ENCODE data around the gene HCRT.

The HCRT gene

GRCh38 chr17:42163113-42163512 lies 22.1 kb downstream of the HCRT start:
- Histone ChIP-seq H2BK15ac (ENCODE audit: low read length) (no peak overlapping the region), H3K27ac (replicated peaks; ENCODE audit: low read length) (no peak overlapping the region), H3K9me3 (replicated peaks in 1 of 2; ENCODE audit: control insufficient read depth in 2 of 2, insufficient read depth in 1 of 2, low read depth in 1 of 2, low read length in 2 of 2) (peaks cover 0 to 1% of the 10 kb centered on the region in 2 donors), H3K4me3 (ENCODE audit: low read length in 2 of 2) (no peak overlapping the region), H3K14ac (ENCODE audit: low read length) (no peak overlapping the region), H3K36me3 (replicated peaks in 1 of 2; ENCODE audit: control insufficient read depth in 2 of 2, insufficient read depth in 2 of 2, low read length in 2 of 2) (no peaks in the 10 kb centered on the region), H2BK120ac (ENCODE audit: low read depth, low read length) (no peak overlapping the region), H3K18ac (ENCODE audit: low read length) (no peak overlapping the region), H3K27me3 (ENCODE audit: control insufficient read depth in 3 of 3, insufficient read depth in 3 of 3, low read depth in 1 of 3, low read length in 3 of 3) (peaks cover 0 to 9% (median 0%) of the 10 kb centered on the region in 3 experiments), H3K4me2 (ENCODE audit: insufficient read depth, low read length, poor library complexity, severe bottlenecking) (no peak overlapping the region), H2BK5ac (ENCODE audit: low read length) (no peak overlapping the region), H2AFZ (ENCODE audit: low read length) (peak overlapping the region; percentile 54), H2BK12ac (ENCODE audit: low read length) (no peak overlapping the region), H3K79me1 (ENCODE audit: low read depth, low read length) (peaks cover 5% of the 10 kb centered on the region), H4K91ac (ENCODE audit: low read depth, low read length, poor library complexity) (no peak overlapping the region), H3K23ac (ENCODE audit: low read depth, low read length, poor library complexity) (peak overlapping the region; percentile 6), H3K4ac (ENCODE audit: low read length) (no peak overlapping the region), H4K8ac (ENCODE audit: low read depth, low read length) (no peak overlapping the region), H3K9ac (ENCODE audit: low read depth, low read length, poor library complexity) (peak overlapping the region; percentile 30), H2AK5ac (ENCODE audit: low read depth, low read length) (peak overlapping the region; percentile 1), H3K4me1 (ENCODE audit: control insufficient read depth in 2 of 2, insufficient read depth in 1 of 2, low read depth in 1 of 2, low read length in 2 of 2) (peaks cover 3 to 13% of the 10 kb centered on the region in 2 donors)
- WGBS, 2 donors (ENCODE audit: extremely low coverage in 2 of 2, insufficient read length in 2 of 2, insufficient replicate concordance in 1 of 2): no CpG with 5 or more reads among the region's 8 CpGs
- no peak for DNase-seq (ENCODE audit: low spot score)

- H2BK120ac ChIP-seq (ENCODE audit: low read depth, low read length): no peak overlapping the region
- no peak overlapping the region for H3K18ac ChIP-seq (ENCODE audit: low read length)
- H2BK12ac ChIP-seq (ENCODE audit: low read length): no peak overlapping the region
- H3K9ac ChIP-seq (ENCODE audit: low read depth, low read length, poor library complexity): no peak overlapping the region
- H4K8ac ChIP-seq (ENCODE audit: low read depth, low read length): no peak overlapping the region
- H3K27ac ChIP-seq (replicated peaks; ENCODE audit: low read length): no peak overlapping the region
- H3K4me1 ChIP-seq (ENCODE audit: control insufficient read depth in 2 of 2, insufficient read depth in 1 of 2, low read depth in 1 of 2, low read length in 2 of 2): peaks cover 2 to 13% of the 10 kb centered on the region in 2 donors
- no peak overlapping the region for H4K91ac ChIP-seq (ENCODE audit: low read depth, low read length, poor library complexity)
- no peak overlapping the region for H2BK5ac ChIP-seq (ENCODE audit: low read length)
- H3K9me3 ChIP-seq (replicated peaks in 1 of 2; ENCODE audit: control insufficient read depth in 2 of 2, insufficient read depth in 1 of 2, low read depth in 1 of 2, low read length in 2 of 2): no peaks in the 10 kb centered on the region
- H3K4me3 ChIP-seq (ENCODE audit: low read length in 2 of 2): no peak overlapping the region
- no peak overlapping the region for H3K4me2 ChIP-seq (ENCODE audit: insufficient read depth, low read length, poor library complexity, severe bottlenecking)
- no peak overlapping the region for H3K14ac ChIP-seq (ENCODE audit: low read length)
- H3K27me3 ChIP-seq (ENCODE audit: control insufficient read depth in 3 of 3, insufficient read depth in 3 of 3, low read depth in 1 of 3, low read length in 3 of 3): peaks cover 0 to 5% (median 0%) of the 10 kb centered on the region in 3 experiments
- peaks cover 4% of the 10 kb centered on the region for H3K79me1 ChIP-seq (ENCODE audit: low read depth, low read length)
- DNase-seq (ENCODE audit: low spot score): no peak
- H3K36me3 ChIP-seq (replicated peaks in 1 of 2; ENCODE audit: control insufficient read depth in 2 of 2, insufficient read depth in 2 of 2, low read length in 2 of 2): no peaks in the 10 kb centered on the region
- H2AFZ ChIP-seq (ENCODE audit: low read length): peak overlapping the region; percentile 60
- H2AK5ac ChIP-seq (ENCODE audit: low read depth, low read length): no peak overlapping the region
- H2BK15ac ChIP-seq (ENCODE audit: low read length): no peak overlapping the region
- WGBS, 2 donors (ENCODE audit: extremely low coverage in 2 of 2, insufficient read length in 2 of 2, insufficient replicate concordance in 1 of 2): no CpG with 5 or more reads among the region's 7 CpGs
- no peak overlapping the region for H3K4ac ChIP-seq (ENCODE audit: low read length)
- no peak overlapping the region for H3K23ac ChIP-seq (ENCODE audit: low read depth, low read length, poor library complexity)
Measured at GRCh38 chr17:42160531-42160910, 24.7 kb downstream of the HCRT start.

GRCh38 chr17:42159796-42160530 lies 25.3 kb downstream of the HCRT start:
- Histone ChIP-seq H3K79me1 (ENCODE audit: low read depth, low read length) (peaks cover 2% of the 10 kb centered on the region), H3K4me2 (ENCODE audit: insufficient read depth, low read length, poor library complexity, severe bottlenecking) (no peak overlapping the region), H3K27ac (replicated peaks; ENCODE audit: low read length) (no peak overlapping the region), H2BK120ac (ENCODE audit: low read depth, low read length) (no peak overlapping the region), H3K18ac (ENCODE audit: low read length) (peak overlapping the region; percentile 64), H3K4ac (ENCODE audit: low read length) (no peak overlapping the region), H3K27me3 (ENCODE audit: control insufficient read depth in 3 of 3, insufficient read depth in 3 of 3, low read depth in 1 of 3, low read length in 3 of 3) (peaks cover 0 to 5% (median 0%) of the 10 kb centered on the region in 3 experiments), H3K23ac (ENCODE audit: low read depth, low read length, poor library complexity) (peak overlapping the region; percentile 43), H2BK5ac (ENCODE audit: low read length) (no peak overlapping the region), H2AK5ac (ENCODE audit: low read depth, low read length) (peak overlapping the region; percentile 3), H3K9ac (ENCODE audit: low read depth, low read length, poor library complexity) (no peak overlapping the region), H3K14ac (ENCODE audit: low read length) (no peak overlapping the region), H2AFZ (ENCODE audit: low read length) (peak overlapping the region; percentile 60), H3K4me3 (ENCODE audit: low read length in 2 of 2) (no peak overlapping the region), H2BK12ac (ENCODE audit: low read length) (peak overlapping the region; percentile 41), H3K36me3 (replicated peaks in 1 of 2; ENCODE audit: control insufficient read depth in 2 of 2, insufficient read depth in 2 of 2, low read length in 2 of 2) (no peaks in the 10 kb centered on the region), H3K9me3 (replicated peaks in 1 of 2; ENCODE audit: control insufficient read depth in 2 of 2, insufficient read depth in 1 of 2, low read depth in 1 of 2, low read length in 2 of 2) (no peaks in the 10 kb centered on the region), H3K4me1 (ENCODE audit: control insufficient read depth in 2 of 2, insufficient read depth in 1 of 2, low read depth in 1 of 2, low read length in 2 of 2) (peaks cover 4 to 13% of the 10 kb centered on the region in 2 donors), H4K8ac (ENCODE audit: low read depth, low read length) (no peak overlapping the region), H2BK15ac (ENCODE audit: low read length) (peak overlapping the region; percentile 58), H4K91ac (ENCODE audit: low read depth, low read length, poor library complexity) (no peak overlapping the region)
- DNase-seq (ENCODE audit: low spot score): no peak
- WGBS, 2 donors (ENCODE audit: extremely low coverage in 2 of 2, insufficient read length in 2 of 2, insufficient replicate concordance in 1 of 2): no CpG with 5 or more reads among the region's 14 CpGs

GRCh38 chr17:42155614-42156045 lies 29.6 kb downstream of the HCRT start:
- Histone ChIP-seq H3K9ac (ENCODE audit: low read depth, low read length, poor library complexity) (no peak overlapping the region), H2BK15ac (ENCODE audit: low read length) (peak overlapping the region; percentile 21), H3K4me1 (ENCODE audit: control insufficient read depth in 2 of 2, insufficient read depth in 1 of 2, low read depth in 1 of 2, low read length in 2 of 2) (peaks cover 12 to 22% of the 10 kb centered on the region in 2 donors), H4K91ac (ENCODE audit: low read depth, low read length, poor library complexity) (no peak overlapping the region), H3K27ac (replicated peaks; ENCODE audit: low read length) (no peak overlapping the region), H2BK5ac (ENCODE audit: low read length) (no peak overlapping the region), H3K9me3 (replicated peaks in 1 of 2; ENCODE audit: control insufficient read depth in 2 of 2, insufficient read depth in 1 of 2, low read depth in 1 of 2, low read length in 2 of 2) (no peaks in the 10 kb centered on the region), H2AFZ (ENCODE audit: low read length) (peak overlapping the region; percentile 77), H4K8ac (ENCODE audit: low read depth, low read length) (no peak overlapping the region), H3K27me3 (ENCODE audit: control insufficient read depth in 3 of 3, insufficient read depth in 3 of 3, low read depth in 1 of 3, low read length in 3 of 3) (no peaks in the 10 kb centered on the region), H3K4ac (ENCODE audit: low read length) (no peak overlapping the region), H3K4me3 (ENCODE audit: low read length in 2 of 2) (peak overlapping the region; percentile 28 to 71), H3K36me3 (replicated peaks in 1 of 2; ENCODE audit: control insufficient read depth in 2 of 2, insufficient read depth in 2 of 2, low read length in 2 of 2) (peaks cover 0 to 15% of the 10 kb centered on the region in 2 donors), H3K23ac (ENCODE audit: low read depth, low read length, poor library complexity) (no peak overlapping the region), H3K18ac (ENCODE audit: low read length) (no peak overlapping the region), H2AK5ac (ENCODE audit: low read depth, low read length) (peak overlapping the region; percentile 88), H3K79me1 (ENCODE audit: low read depth, low read length) (peaks cover 11% of the 10 kb centered on the region), H3K14ac (ENCODE audit: low read length) (no peak overlapping the region), H2BK120ac (ENCODE audit: low read depth, low read length) (no peak overlapping the region), H2BK12ac (ENCODE audit: low read length) (no peak overlapping the region), H3K4me2 (ENCODE audit: insufficient read depth, low read length, poor library complexity, severe bottlenecking) (peak overlapping the region; percentile 47)
- WGBS, 2 donors (ENCODE audit: extremely low coverage in 2 of 2, insufficient read length in 2 of 2, insufficient replicate concordance in 1 of 2): no CpG with 5 or more reads among the region's 17 CpGs
- DNase-seq (ENCODE audit: low spot score): no peak
